Osteoblast (primary cell): ENCODE results near the gene TUBGCP5. TPM values are rescaled to one million over a fixed set of nuclear protein-coding genes. Genes with fewer than 3 reads are reported as not detected.
"Not testable (repeated sequence)": the region's sequence is repeated elsewhere in the genome, so short reads cannot be mapped to it uniquely, and the experiment has no call there.

Experiments
- DNase-seq: peaks from one replicate; pipeline ENCODE4 v3.0.0; 2011; ENCODE audit warnings: low spot score, mixed read lengths; ENCODE audit not compliant: insufficient read length; ENCODE audit errors: missing footprints
- H2AFZ ChIP-seq: 2 replicates; pipeline ENCODE4 v1.6.0; 2011; ENCODE audit warnings: mild to moderate bottlenecking, low read length
- H3K27ac ChIP-seq: 2 replicates; pipeline ENCODE4 v1.5.1; 2011; ENCODE audit warnings: mild to moderate bottlenecking, low read depth, low read length, moderate library complexity
- H3K27me3 ChIP-seq: 2 replicates; pipeline ENCODE4 v1.6.0; 2012; ENCODE audit warnings: mild to moderate bottlenecking, control low read depth, inconsistent platforms, low read length, moderate library complexity; ENCODE audit not compliant: insufficient read depth
- H3K36me3 ChIP-seq: 2 replicates; pipeline ENCODE4 v1.5.1; 2011; ENCODE audit warnings: mild to moderate bottlenecking, low read length, control low read depth, moderate library complexity; ENCODE audit not compliant: insufficient read depth
- H3K4me1 ChIP-seq: 2 replicates; pipeline ENCODE4 v1.5.1; 2011; ENCODE audit warnings: mild to moderate bottlenecking, low read length, control low read depth, moderate library complexity; ENCODE audit not compliant: insufficient read depth
- H3K4me2 ChIP-seq: 2 replicates; pipeline ENCODE4 v1.6.0; 2011; ENCODE audit warnings: mild to moderate bottlenecking, low read length; ENCODE audit not compliant: insufficient read depth
- H3K4me3 ChIP-seq: fragments of 200-600 bp; sonication (generic); 3 replicates; pipeline ENCODE4 v1.5.1; 2012; ENCODE audit warnings: mild to moderate bottlenecking, low read length, inconsistent platforms; ENCODE audit not compliant: insufficient read depth
- H3K79me2 ChIP-seq: 2 replicates; pipeline ENCODE4 v1.6.0; 2012; ENCODE audit warnings: mild to moderate bottlenecking, low read length, control low read depth, inconsistent platforms; ENCODE audit not compliant: insufficient read depth
- H3K9me3 ChIP-seq: 2 replicates; pipeline ENCODE4 v1.5.1; 2011; ENCODE audit warnings: low read depth, low read length, control low read depth
- H4K20me1 ChIP-seq: 2 replicates; pipeline ENCODE4 v1.6.0; 2012; ENCODE audit warnings: mild to moderate bottlenecking, low read length, control low read depth; ENCODE audit not compliant: insufficient read depth
- total RNA-seq: library from RNA; depleted of rRNA; stranded (reverse); fragments of >200 nt; gene quantifications from 2 replicates; pipeline ENCODE4 v1.2.3, GENCODE V29; 2012
- TF ChIP-seq, protein P1 (sequence below): IDR thresholded peaks from 2 replicates; pipeline ENCODE4 v1.5.1; 2011; ENCODE audit warnings: mild to moderate bottlenecking, low read depth, low read length, moderate library complexity; ENCODE audit errors: extremely low read depth

The TUBGCP5 gene
- total RNA-seq = 27.4 and 32.6 TPM in 2 replicates

DNA sequence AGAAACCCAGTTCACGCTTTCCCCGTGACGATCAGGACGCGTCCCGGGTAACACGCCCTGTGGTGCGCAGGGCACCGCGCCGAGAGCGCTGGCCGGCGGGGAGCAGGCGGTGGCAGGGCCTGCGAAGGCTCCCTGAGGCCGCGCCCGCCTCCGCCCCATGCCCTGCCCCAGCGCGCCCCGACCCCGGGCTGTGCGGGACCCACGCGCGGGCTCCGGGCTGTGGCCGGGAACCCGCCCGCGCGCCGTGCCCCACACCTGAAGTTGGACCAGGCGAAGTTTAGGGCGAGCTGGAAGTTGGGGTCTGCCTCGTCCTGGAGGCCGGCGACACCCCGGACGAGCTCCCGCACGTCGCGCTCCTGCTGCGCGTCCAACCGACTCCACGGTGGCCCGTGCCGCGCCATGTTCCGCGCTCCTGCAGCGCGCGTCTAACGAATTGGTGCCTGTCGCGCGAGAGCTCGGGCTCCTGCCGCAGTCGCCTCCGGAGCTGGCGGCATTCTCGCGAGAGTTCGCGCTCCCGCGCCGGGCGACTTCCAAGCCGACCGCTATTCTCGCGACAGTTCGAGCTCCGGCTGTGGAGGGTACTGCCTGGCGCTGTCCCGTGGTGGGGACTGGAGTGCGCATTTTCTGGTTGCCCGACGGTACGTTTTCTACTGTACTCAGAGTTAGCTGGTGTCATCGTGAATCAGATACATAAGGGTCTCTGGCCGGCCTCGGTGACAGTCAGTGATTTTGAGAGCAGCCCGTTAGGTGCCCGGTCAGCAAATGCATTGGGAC, at the start of gene TUBGCP5:
TUBGCP5 (minus strand) TSS at position 427 of the 774 bp plus-strand sequence; CDS start at position 401, 26 bp downstream.
- TF ChIP-seq, protein P1, sequence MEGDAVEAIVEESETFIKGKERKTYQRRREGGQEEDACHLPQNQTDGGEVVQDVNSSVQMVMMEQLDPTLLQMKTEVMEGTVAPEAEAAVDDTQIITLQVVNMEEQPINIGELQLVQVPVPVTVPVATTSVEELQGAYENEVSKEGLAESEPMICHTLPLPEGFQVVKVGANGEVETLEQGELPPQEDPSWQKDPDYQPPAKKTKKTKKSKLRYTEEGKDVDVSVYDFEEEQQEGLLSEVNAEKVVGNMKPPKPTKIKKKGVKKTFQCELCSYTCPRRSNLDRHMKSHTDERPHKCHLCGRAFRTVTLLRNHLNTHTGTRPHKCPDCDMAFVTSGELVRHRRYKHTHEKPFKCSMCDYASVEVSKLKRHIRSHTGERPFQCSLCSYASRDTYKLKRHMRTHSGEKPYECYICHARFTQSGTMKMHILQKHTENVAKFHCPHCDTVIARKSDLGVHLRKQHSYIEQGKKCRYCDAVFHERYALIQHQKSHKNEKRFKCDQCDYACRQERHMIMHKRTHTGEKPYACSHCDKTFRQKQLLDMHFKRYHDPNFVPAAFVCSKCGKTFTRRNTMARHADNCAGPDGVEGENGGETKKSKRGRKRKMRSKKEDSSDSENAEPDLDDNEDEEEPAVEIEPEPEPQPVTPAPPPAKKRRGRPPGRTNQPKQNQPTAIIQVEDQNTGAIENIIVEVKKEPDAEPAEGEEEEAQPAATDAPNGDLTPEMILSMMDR = peak; percentile 28
- Histone ChIP-seq H2AFZ (peak within 1 kb of the TSS; percentile 98), H3K79me2 (peaks cover 20% of the 10 kb centered on the region), H3K4me3 (peak within 1 kb of the TSS; percentile 84), H3K27me3 (no peaks in the 10 kb centered on the region), H3K4me1 (peaks cover 12% of the 10 kb centered on the region), H3K4me2 (peak within 1 kb of the TSS; percentile 95), H3K27ac (peak within 1 kb of the TSS; percentile 71), H3K36me3 (peaks cover 14% of the 10 kb centered on the region), H4K20me1 (peaks cover 3% of the 10 kb centered on the region), H3K9me3 (no peaks in the 10 kb centered on the region)
- DNase-seq = peak; percentile 100

DNA sequence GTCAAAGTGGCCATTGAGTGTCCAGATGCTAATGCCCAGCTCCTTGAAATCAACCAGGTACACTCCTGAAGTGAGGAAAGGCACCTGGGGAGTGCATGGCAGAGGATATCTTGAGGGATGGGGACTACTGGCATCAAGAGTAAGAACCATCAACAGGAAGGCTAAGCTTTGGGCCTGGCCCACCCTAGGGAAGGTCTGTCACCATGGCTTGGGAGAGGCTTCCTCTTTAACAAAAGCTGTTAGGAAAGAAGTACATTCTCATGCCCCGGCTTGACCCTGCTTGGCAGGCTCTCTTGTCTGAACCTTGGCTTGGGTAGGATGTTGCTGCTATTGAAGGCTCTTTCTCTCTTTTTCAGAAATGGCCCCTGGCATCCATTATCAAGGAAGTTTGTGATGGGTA, 43.7 kb upstream of the TUBGCP5 start:
- H3K36me3 ChIP-seq = no peaks in the 10 kb centered on the region

DNA sequence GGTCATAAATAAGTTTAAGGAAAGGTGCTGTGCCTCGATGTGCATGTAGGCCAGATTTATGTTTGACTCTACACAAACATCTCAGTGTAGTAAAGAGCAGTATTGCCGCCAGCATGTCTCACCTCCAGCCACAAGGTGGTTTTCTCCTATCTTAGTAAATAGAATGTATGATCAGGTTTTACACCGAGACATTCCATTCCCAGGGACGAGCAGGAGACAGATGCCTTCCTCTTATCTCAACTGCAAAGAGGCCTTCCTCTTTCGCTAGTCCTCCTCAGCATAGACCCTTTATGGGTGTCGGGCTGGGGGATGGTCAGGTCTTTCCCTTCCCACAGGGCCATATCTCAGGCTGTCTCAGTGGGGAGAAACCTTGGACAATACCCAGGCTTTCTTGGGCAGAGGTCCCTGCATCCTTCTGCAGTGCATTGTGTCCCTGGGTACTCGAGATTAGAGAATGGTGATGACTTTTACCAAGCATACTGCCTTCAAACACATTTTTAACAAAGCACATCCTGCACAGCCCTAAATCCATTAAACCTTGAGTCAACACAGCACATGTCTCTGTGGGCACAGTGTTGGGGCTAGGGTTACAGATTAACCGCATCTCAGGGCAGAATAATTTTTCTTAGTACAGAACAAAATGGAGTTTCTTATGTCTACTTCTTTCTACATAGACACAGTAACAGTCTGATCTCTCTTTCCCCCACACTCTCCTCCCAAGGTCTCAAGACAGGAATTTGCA, 42.8 kb upstream of the TUBGCP5 start:
- H3K36me3 ChIP-seq, H3K4me2 ChIP-seq: not testable (repeated sequence)

More for the DNA sequence above, 43.7 kb upstream of the TUBGCP5 start:
- Histone ChIP-seq H3K79me2 (no peaks in the 10 kb centered on the region), H3K4me3 (no peak overlapping the region), H3K27ac (no peak overlapping the region), H3K4me2 (no peak overlapping the region), H4K20me1 (no peaks in the 10 kb centered on the region), H3K9me3 (no peaks in the 10 kb centered on the region), H3K27me3 (no peaks in the 10 kb centered on the region), H3K4me1 (no peaks in the 10 kb centered on the region), H2AFZ (no peak overlapping the region)
- DNase-seq = no peak
- TF ChIP-seq, protein P1 = no peak

DNA sequence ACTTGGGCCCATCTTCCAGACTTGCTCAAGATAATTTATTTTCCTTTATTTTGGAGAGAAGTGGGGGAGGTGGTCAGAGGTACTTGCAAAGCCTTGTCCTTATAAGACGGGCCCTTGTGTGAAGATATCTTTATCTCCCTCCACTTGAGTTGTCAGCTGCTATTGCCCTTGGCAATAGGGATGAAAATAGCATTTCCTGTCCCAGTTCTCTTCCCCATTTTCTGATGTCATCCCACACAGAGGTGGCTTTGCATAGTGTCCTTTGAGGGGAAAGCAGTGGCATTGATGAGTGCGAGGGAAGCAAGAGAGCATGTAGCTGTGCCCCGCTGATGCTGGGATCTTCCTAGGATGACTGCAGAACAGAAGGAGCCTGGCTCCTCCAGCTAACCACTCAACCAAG, 41.9 kb upstream of the TUBGCP5 start:
- Histone ChIP-seq H3K27me3 (no peaks in the 10 kb centered on the region), H3K9me3 (no peaks in the 10 kb centered on the region), H3K4me3 (no peak overlapping the region), H3K4me1 (no peaks in the 10 kb centered on the region), H3K4me2 (no peak overlapping the region), H3K79me2 (no peaks in the 10 kb centered on the region), H4K20me1 (no peaks in the 10 kb centered on the region), H3K27ac (no peak overlapping the region), H2AFZ (no peak overlapping the region), H3K36me3 (no peaks in the 10 kb centered on the region)
- TF ChIP-seq, protein P1 = no peak
- DNase-seq = no peak

More for the DNA sequence above, 42.8 kb upstream of the TUBGCP5 start:
- H4K20me1 ChIP-seq, H3K27ac ChIP-seq, H3K4me3 ChIP-seq, H3K79me2 ChIP-seq, H3K4me1 ChIP-seq, H3K9me3 ChIP-seq, H3K27me3 ChIP-seq, H2AFZ ChIP-seq, DNase-seq: not testable (repeated sequence)
